ENCODE data around the gene SRSF2.
A peak's percentile ranks its signal among the peaks of the same experiment; 100 is the strongest.

SRSF2 gene, protein sequence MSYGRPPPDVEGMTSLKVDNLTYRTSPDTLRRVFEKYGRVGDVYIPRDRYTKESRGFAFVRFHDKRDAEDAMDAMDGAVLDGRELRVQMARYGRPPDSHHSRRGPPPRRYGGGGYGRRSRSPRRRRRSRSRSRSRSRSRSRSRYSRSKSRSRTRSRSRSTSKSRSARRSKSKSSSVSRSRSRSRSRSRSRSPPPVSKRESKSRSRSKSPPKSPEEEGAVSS

DNA sequence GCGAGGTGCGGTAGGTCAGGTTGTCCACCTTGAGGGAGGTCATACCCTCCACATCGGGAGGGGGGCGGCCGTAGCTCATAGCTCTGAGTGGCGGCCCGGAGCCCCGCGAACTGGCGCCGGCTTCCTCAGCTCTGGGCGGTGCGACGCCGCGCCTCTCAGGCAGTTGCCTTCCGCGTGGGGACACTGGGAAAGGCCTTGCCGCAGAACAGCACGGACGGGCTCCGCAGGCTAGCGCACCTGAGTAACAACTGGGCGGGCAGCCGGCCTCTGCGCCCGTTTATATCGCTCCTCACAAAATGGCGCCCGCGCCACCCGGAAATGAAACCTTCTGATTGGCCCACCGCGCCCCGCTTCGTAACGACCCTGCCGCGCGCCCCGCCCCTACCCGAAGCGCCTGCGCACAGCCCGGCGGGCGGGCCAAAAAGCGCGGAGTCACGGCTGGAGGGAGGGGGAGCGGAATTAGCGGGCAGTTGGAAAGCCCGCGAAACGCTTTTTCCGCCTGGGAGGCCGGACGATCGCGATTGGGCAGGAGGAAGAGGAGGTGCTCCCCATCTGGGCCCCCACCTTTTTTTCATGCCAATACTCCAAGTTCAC is at the start of gene SRSF2:
Gene SRSF2 (minus strand): TSS at position 250 of the 594 bp plus-strand sequence. CDS start 171 bp downstream, at position 79.
- Mint-ChIP-seq H3K27ac (peak within 1 kb of the TSS; percentile 96), H3K4me3 (peak within 1 kb of the TSS; percentile 92), H3K36me3 (ENCODE audit: low read depth) (peaks cover 78% of the 10 kb centered on the region), H3K27me3 (no peaks in the 10 kb centered on the region), H3K4me1 (ENCODE audit: low read depth) (peaks cover 34% of the 10 kb centered on the region), H3K9me3 (no peaks in the 10 kb centered on the region)
- intact Hi-C loops (cut with micrococcal nuclease): loop anchor here (2.0 kb wide), 1 partner anchor 404 kb away; the partner anchor contains the start of gene SEC14L1

DNA sequence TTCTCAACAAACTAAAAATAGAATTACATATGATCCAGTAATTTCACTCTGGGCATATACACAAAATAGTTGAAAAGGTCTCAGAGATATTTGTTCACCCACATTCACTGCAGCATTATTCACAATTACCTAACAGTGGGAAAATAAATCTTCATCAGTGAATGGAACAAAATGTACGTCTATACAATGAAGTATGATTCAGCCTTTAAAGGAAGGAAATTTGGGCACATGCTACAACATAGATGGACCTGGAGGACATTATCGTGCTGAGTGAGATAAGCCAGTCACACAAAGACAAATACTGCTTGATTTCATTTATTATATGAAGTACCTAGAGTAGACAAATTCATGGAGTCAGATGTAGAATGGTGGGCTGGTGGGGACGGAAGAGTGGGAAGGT is 47.8 kb upstream of the SRSF2 start:
- no peak overlapping the region for H3K27ac Mint-ChIP-seq
- peaks cover 67% of the 10 kb centered on the region for H3K36me3 Mint-ChIP-seq (ENCODE audit: low read depth)
- H3K27me3 Mint-ChIP-seq: no peaks in the 10 kb centered on the region
- H3K4me1 Mint-ChIP-seq (ENCODE audit: low read depth): no peaks in the 10 kb centered on the region
- intact Hi-C loops (cut with micrococcal nuclease): no loop called here
- no peak overlapping the region for H3K4me3 Mint-ChIP-seq
- H3K9me3 Mint-ChIP-seq: no peaks in the 10 kb centered on the region

DNA sequence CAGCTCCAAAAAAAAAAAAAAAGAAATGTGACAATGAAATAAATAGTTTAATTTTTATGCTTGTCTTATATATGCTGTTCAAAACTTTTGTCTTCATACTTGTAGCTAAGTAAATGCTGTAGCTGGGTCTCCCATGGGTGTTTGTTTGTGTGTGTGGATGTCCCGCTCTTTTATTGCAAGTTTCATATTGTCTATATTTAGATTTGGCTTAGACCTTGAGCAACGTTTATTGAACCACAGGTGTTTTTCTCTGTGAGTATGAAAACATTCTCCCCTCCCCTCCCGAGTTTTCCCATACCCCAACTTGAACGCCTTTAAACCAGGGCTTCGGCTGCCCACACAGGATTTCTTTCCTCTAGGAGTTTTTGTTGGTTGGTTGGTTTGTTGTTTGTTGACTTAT is 46.0 kb upstream of the SRSF2 start:
- intact Hi-C loops (cut with micrococcal nuclease): no loop called here
- H3K9me3 Mint-ChIP-seq: no peaks in the 10 kb centered on the region
- H3K4me1 Mint-ChIP-seq (ENCODE audit: low read depth): no peaks in the 10 kb centered on the region
- no peaks in the 10 kb centered on the region for H3K27me3 Mint-ChIP-seq
- no peak overlapping the region for H3K27ac Mint-ChIP-seq
- no peak overlapping the region for H3K4me3 Mint-ChIP-seq
- H3K36me3 Mint-ChIP-seq (ENCODE audit: low read depth): peaks cover 82% of the 10 kb centered on the region

DNA sequence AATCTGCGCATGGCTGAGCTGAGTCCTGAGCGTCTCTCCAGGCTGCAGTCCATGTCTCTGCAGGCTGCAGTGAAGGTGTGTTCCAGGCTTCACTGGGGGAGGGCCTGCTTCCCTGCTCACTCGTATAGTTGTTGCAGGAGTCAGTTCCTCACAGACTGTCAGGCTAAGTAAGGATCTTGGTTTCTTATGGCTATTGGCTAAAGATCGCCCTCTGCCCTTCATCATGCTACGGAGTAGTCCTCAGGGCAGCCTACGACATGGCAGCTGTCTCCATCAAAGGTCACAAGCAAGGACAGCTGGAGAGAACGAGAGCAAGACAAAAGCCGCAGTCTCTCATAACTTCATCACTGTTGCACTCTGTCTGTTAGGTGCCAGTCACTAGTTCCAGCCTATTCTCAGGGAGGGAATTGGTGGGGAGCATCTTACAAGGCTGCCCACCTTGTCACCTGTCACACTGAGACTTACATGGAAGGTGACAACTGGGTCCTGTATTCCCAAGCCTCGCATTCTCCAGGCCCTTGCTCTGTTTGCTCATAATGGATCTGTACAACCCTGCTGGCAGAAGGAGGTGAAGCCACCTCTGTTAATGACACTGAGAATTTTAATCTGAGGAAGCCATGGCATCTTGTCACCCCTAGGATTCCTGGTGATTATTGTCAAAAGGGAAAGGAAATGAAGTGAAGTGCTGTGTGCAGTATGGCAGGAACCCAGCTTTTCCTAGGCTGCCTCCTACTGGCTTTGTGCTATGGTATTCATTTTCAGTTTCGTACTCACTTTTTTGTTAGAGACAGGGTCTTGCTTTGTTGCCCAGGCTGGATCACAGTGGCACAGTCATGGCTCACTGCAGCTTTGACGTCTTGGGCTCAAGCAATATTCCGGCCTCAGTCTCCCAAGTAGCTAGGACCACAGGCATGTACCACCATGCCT is 44.2 kb upstream of the SRSF2 start:
- Mint-ChIP-seq H3K4me3 (no peak overlapping the region), H3K27ac (no peak overlapping the region), H3K27me3 (no peaks in the 10 kb centered on the region), H3K36me3 (ENCODE audit: low read depth) (peaks cover 93% of the 10 kb centered on the region), H3K4me1 (ENCODE audit: low read depth) (no peaks in the 10 kb centered on the region), H3K9me3 (no peaks in the 10 kb centered on the region)
- intact Hi-C loops (cut with micrococcal nuclease): no loop called here

DNA sequence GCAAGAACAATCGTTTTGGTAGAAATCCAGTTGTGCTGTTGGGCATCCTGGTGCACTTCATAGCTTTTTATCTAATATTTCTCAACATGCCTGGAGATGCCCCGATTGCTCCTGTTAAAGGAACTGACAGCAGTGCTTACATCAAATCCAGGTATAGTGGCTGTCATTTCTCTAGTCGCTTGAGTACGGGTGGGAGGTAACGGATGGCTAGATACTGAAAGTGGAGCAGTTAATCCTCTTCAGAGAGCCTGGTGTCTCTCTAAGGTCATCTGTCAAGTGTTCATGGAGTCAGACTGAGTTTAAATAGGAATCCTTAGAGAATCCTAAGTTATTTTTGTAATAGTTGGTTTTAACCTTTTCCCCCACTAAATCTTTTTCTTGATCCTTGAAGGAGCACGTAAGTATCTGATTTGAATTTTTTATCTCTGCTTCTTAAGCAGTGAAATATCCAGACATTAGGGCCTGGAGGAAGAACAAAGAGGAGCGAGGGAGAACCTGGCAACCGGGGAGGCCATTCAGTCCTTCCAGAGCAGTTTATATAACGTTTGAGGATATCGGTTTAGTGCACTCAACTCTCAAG is 38.0 kb upstream of the SRSF2 start:
- no peak overlapping the region for H3K4me3 Mint-ChIP-seq
- peaks cover 10% of the 10 kb centered on the region for H3K4me1 Mint-ChIP-seq (ENCODE audit: low read depth)
- H3K27ac Mint-ChIP-seq: no peak overlapping the region
- intact Hi-C loops (cut with micrococcal nuclease): no loop called here
- H3K9me3 Mint-ChIP-seq: no peaks in the 10 kb centered on the region
- H3K36me3 Mint-ChIP-seq (ENCODE audit: low read depth): peaks cover 89% of the 10 kb centered on the region
- H3K27me3 Mint-ChIP-seq: no peaks in the 10 kb centered on the region

DNA sequence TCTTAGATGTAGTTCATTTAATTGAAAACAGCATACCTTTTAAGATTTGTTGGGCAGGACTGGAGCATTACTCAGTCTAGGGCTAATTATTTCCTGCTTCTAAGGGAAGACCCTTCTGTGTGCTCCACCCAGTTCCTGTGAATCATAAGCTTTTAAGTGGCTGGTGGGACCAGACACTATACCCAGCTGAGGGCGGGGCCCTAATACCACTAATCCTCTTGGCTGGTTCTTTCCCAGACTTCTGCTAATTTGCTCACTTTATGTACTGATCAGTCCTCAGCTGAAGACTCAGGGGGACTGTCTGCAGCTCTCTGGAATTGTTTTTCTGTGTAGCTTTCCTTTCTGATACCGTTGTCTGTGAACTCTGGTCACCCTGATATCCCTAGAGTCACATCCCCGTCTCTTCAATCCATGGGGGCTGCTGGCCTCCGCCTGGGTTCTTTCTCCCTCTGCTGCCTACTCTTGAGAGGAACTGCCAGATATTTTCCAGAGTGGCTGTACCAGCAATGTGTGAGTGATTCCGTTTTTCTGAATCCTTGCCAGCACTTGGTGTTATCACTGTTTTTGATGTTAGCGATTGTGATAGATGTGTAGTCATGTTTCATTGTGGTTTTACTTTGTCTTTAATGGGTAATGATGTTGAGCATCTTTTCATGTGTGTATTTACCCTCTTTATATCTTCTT is 35.9 kb upstream of the SRSF2 start:
- Mint-ChIP-seq H3K27me3 (no peaks in the 10 kb centered on the region), H3K9me3 (no peaks in the 10 kb centered on the region), H3K36me3 (ENCODE audit: low read depth) (peaks cover 91% of the 10 kb centered on the region), H3K4me1 (ENCODE audit: low read depth) (peaks cover 10% of the 10 kb centered on the region), H3K4me3 (no peak overlapping the region), H3K27ac (peak overlapping the region; percentile 81)
- intact Hi-C loops (cut with micrococcal nuclease): no loop called here

DNA sequence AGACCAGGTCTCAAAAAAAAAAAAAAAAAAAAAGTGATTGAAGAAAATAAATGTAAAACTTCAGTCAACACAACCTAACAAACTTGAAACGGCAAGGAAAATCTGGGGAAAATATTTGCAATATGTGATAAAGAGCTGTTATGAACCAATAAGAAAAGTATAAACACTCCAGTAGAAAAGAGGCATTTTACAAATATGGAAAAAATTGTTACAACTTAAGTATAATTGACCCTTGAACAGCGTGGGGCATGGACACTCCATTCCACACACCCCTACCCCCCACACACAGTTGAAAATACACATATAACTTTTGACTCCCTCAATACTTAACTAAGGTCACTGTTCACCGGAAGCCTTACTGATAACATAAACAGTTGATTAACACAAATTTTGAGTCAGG is 21.4 kb upstream of the SRSF2 start:
- no peaks in the 10 kb centered on the region for H3K4me1 Mint-ChIP-seq (ENCODE audit: low read depth)
- intact Hi-C loops (cut with micrococcal nuclease): no loop called here
- H3K4me3 Mint-ChIP-seq: no peak overlapping the region
- no peak overlapping the region for H3K27ac Mint-ChIP-seq
- H3K36me3 Mint-ChIP-seq (ENCODE audit: low read depth): peaks cover 84% of the 10 kb centered on the region
- H3K27me3 Mint-ChIP-seq: no peaks in the 10 kb centered on the region
- peaks cover 7% of the 10 kb centered on the region for H3K9me3 Mint-ChIP-seq

DNA sequence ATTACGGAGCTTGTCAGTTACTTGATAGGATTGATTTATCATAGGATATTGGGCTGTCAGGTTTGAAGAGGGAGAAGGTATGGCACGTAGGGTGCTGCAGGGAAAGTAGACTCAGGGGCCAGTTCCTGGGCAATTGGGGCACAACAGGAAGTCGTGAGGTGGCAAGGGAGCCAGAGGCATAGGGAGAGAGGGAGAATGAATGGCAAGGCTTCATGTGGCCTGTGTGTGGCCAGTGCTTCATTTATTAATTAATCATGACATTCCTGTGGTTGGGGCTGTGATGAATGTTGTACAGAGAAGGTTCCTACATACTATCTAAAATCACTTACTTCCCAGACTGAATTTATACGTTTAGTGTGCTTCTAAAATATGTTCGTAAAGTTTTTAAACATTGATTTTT is 20.1 kb upstream of the SRSF2 start:
- Mint-ChIP-seq H3K27ac (no peak overlapping the region), H3K27me3 (no peaks in the 10 kb centered on the region), H3K4me1 (ENCODE audit: low read depth) (no peaks in the 10 kb centered on the region), H3K4me3 (no peak overlapping the region), H3K9me3 (peaks cover 7% of the 10 kb centered on the region), H3K36me3 (ENCODE audit: low read depth) (peaks cover 85% of the 10 kb centered on the region)
- intact Hi-C loops (cut with micrococcal nuclease): no loop called here

DNA sequence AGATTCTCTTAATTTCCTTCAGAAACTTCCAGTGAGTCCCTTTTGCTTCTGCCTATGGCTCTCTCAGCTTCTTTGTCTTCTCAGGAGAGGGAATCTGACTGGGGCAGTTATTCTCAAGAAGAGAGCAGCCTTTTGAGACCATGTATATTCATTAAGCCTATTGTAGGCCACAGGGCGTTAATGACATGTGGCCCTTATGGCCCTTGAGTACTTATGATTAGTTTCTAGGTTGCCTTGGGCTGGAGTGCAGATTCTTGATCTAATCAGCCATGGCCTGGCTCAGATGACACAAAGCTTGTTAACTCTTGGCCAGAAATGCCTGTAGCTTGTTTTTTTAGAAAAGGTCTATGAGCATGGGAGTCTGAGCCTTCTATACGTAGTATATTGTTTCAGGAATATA is 18.2 kb upstream of the SRSF2 start:
- Mint-ChIP-seq H3K9me3 (peaks cover 7% of the 10 kb centered on the region), H3K36me3 (ENCODE audit: low read depth) (peaks cover 82% of the 10 kb centered on the region), H3K4me3 (no peak overlapping the region), H3K4me1 (ENCODE audit: low read depth) (no peaks in the 10 kb centered on the region), H3K27me3 (no peaks in the 10 kb centered on the region), H3K27ac (no peak overlapping the region)
- intact Hi-C loops (cut with micrococcal nuclease): no loop called here

DNA sequence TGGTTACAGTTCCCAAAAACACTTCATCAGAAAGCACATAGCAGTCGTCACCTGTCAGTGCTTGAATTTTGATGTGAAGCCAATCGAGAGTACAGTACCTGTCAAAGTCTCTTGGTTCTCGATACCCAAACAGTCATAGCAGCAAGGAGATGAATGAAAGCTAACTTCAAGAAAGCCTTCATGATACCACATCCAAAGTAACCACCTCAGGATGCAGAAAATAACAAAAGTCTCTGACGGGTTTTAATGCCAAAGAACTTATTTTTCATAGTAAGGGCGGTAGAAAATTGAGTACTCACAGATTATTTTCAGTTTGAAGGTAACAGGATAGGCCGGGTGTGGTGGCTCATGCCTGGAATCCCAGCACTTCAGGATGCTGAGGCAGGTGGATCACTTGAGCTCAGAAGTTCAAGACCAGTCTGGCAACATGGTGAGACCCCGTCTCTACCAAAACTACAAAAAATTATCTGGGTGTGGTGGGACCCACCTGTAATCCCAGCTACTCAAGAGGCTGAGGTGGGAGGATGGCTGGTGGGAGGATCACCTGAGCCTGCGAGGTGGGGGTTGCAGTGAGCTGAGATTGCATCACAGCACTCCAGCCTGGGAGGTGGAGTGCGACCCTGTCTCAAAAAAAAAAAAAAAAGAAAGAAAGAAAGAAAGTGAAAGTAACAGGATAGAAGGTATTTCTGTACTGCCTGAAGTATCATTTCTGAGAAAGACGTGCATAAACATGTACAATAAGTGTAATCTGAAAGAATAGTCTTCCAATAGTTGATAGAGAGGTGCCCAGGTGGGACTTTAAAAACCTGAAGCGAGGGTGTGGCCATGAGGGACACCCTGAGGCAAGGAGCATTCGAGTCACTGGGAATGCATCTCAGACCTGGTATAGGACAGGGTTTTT is 16.2 kb upstream of the SRSF2 start:
- no peak overlapping the region for H3K27ac Mint-ChIP-seq
- intact Hi-C loops (cut with micrococcal nuclease): no loop called here

DNA sequence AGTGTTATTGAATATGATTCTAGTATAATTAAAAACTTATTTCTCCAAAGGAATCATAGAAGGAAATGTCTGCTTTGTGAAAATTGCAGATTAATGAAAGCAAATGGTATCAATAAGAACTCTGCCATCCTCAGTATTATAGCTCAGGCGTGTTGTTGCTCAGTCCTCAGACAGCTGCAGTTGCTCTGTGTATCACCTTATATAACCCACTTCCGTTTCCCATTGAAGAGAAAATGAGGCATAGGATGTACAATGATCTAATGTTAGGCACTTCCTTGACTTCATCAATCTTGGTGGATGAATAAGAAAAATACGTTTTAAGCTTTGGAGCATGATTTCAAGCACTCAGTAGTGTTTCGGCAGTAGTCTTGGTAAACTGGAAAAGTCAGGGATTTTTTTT is 14.9 kb upstream of the SRSF2 start:
- Mint-ChIP-seq H3K4me1 (ENCODE audit: low read depth) (peaks cover 8% of the 10 kb centered on the region), H3K36me3 (ENCODE audit: low read depth) (peaks cover 90% of the 10 kb centered on the region), H3K9me3 (peaks cover 3% of the 10 kb centered on the region), H3K27me3 (no peaks in the 10 kb centered on the region), H3K4me3 (no peak overlapping the region), H3K27ac (no peak overlapping the region)
- intact Hi-C loops (cut with micrococcal nuclease): no loop called here

More for the DNA sequence above, 16.2 kb upstream of the SRSF2 start:
- H3K9me3 Mint-ChIP-seq: peaks cover 7% of the 10 kb centered on the region
- no peak overlapping the region for H3K4me3 Mint-ChIP-seq
- H3K4me1 Mint-ChIP-seq (ENCODE audit: low read depth): peaks cover under 1% of the 10 kb centered on the region
- peaks cover 90% of the 10 kb centered on the region for H3K36me3 Mint-ChIP-seq (ENCODE audit: low read depth)
- no peaks in the 10 kb centered on the region for H3K27me3 Mint-ChIP-seq

DNA sequence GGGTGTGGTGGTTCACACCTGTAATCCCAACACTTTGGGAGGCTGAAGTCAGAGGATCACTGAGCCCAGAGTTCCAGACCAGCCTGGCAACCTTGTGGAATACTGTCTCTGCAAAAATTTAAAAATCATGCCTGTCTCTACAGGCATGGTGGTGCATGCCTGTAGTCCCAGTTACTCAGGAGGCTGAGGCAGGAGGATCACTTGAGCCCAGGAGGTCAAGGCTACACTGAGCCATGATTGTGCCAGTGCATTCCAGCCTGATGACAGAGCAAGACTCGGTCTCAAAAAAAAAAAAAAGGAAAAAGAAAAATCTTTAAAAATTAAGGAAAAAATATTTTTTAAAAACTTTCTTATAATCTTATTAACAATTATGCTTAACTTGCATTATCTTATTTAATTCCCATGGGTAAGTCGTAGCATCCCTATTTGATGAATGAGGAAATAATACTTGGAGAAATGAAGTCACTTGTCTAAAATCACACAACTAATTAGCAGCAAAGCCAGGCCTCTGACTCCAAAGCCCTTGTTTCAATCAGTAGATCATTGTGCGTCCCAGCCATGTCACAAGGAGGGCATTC is 14.4 kb upstream of the SRSF2 start:
- peaks cover 8% of the 10 kb centered on the region for H3K4me1 Mint-ChIP-seq (ENCODE audit: low read depth)
- H3K27ac Mint-ChIP-seq: no peak overlapping the region
- no peak overlapping the region for H3K4me3 Mint-ChIP-seq
- H3K27me3 Mint-ChIP-seq: no peaks in the 10 kb centered on the region
- intact Hi-C loops (cut with micrococcal nuclease): no loop called here
- no peaks in the 10 kb centered on the region for H3K9me3 Mint-ChIP-seq
- H3K36me3 Mint-ChIP-seq (ENCODE audit: low read depth): peaks cover 90% of the 10 kb centered on the region
